K562 (cell line): ENCODE measurements around the gene SPEF1. TPM values are rescaled to one million over a fixed set of nuclear protein-coding genes. Genes with fewer than 3 reads are reported as not detected.

Experiments
- ATF6 ChIP-seq: sonication (generic); formaldehyde crosslinking; IDR thresholded peaks from 2 replicates; pipeline ENCODE4 v1.4.0; 2020; ENCODE audit warnings: mild to moderate bottlenecking, missing genetic modification reagents
- BCOR ChIP-seq: fragments of 450-650 bp; IDR thresholded peaks from 2 replicates; pipeline ENCODE4 v1.6.1; 2016
- GATAD2A ChIP-seq: fragments of 450-650 bp; IDR thresholded peaks from 2 replicates; pipeline ENCODE4 v1.6.1; 2017
- MAX ChIP-seq: sonication (generic); formaldehyde crosslinking; IDR thresholded peaks from 2 replicates; pipeline ENCODE4 v1.9.0; 2022; ENCODE audit warnings: mild to moderate bottlenecking, missing genetic modification reagents
- MBD1 ChIP-seq: fragments of 250-450 bp; sonication (Bioruptor Pico); IDR thresholded peaks from 2 replicates; pipeline ENCODE4 v1.8.0; 2022; ENCODE audit warnings: inconsistent platforms
- MCM7 ChIP-seq, 2 experiments: fragments of 450-650 bp; IDR thresholded peaks; 2 replicates each; pipeline ENCODE4 v1.6.1; 2016 to 2018
- NFE2L1 ChIP-seq: fragments of 450-650 bp; IDR thresholded peaks from 2 replicates; pipeline ENCODE4 v1.6.1; 2016; ENCODE audit warnings: missing genetic modification characterization, low read depth, mild to moderate bottlenecking, missing compliant biosample characterization, moderate library complexity, borderline replicate concordance
- NFIC ChIP-seq: fragments of 450-650 bp; IDR thresholded peaks from 2 replicates; pipeline ENCODE4 v1.6.1; 2017; ENCODE audit warnings: mild to moderate bottlenecking, inconsistent platforms
- PCBP2 ChIP-seq: fragments of 200-400 bp; formaldehyde crosslinking; IDR thresholded peaks from 2 replicates; pipeline ENCODE4 v1.6.1; 2018; ENCODE audit warnings: low read length, low read depth, mild to moderate bottlenecking, moderate library complexity; ENCODE audit not compliant: poor library complexity, severe bottlenecking
- PURB ChIP-seq: sonication (generic); formaldehyde crosslinking; IDR thresholded peaks from 2 replicates; pipeline ENCODE4 v1.9.0; 2021; ENCODE audit warnings: low read depth, mild to moderate bottlenecking, missing genetic modification reagents
- RBBP5 ChIP-seq: fragments of 200-600 bp; sonication (generic); IDR thresholded peaks from 2 replicates; pipeline ENCODE4 v1.6.1; 2012; ENCODE audit warnings: borderline replicate concordance, mild to moderate bottlenecking, low read length, control low read depth, inconsistent platforms; ENCODE audit not compliant: insufficient read depth, poor library complexity, severe bottlenecking
- ZBTB33 ChIP-seq: sonication (generic); formaldehyde crosslinking; IDR thresholded peaks from 2 replicates; pipeline ENCODE4 v1.8.1; 2023; ENCODE audit warnings: mild to moderate bottlenecking, missing genetic modification reagents
- ZKSCAN1 ChIP-seq: fragments of 150-350 bp; IDR thresholded peaks from 2 replicates; pipeline ENCODE4 v1.6.1; 2016; ENCODE audit warnings: low read depth, low read length
- ZNF232 ChIP-seq: sonication (generic); formaldehyde crosslinking; IDR thresholded peaks from 2 replicates; pipeline ENCODE4 v1.8.0; 2022; ENCODE audit warnings: mild to moderate bottlenecking, missing genetic modification reagents
- ZNF609 ChIP-seq: sonication (generic); formaldehyde crosslinking; IDR thresholded peaks from 2 replicates; pipeline ENCODE4 v1.8.1; 2023; ENCODE audit warnings: missing genetic modification reagents, mild to moderate bottlenecking, borderline replicate concordance
- polyA plus RNA-seq, 8 experiments: library from polyadenylated mRNA; depleted of rRNA in 4 of 8; stranded (reverse) in 5 of 8; unstranded in 3 of 8; fragments of >200 nt; fragmentation: Nextera tagmentation in 2 of 8; fragmentation: Illumina TruSeq in 1 of 8; extraction: Ambion mirVana in 2 of 8; extraction: Trizol in 1 of 8; gene quantifications; 2 replicates each; pipeline versions ENCODE4 v1.2.1 to v1.2.3, GENCODE V29; 2011 to 2014; ENCODE audit warnings: inconsistent platforms in 1 of 8, missing spikeins in 1 of 8
- total RNA-seq, 7 experiments: library from RNA; depleted of rRNA in 6 of 7; stranded (reverse); fragments of >200 nt in 6 of 7; fragmentation: Illumina TruSeq in 2 of 7; extraction: Trizol in 2 of 7; gene quantifications; 2 replicates each; pipeline versions ENCODE4 v1.2.1 to v1.2.3, GENCODE V29; 2011 to 2021; ENCODE audit warnings: low replicate concordance in 1 of 7

SPEF1 gene
- total and polyA plus RNA-seq, 9 of the 15 experiments (the other 6 are each of a cell fraction or from before 2014, with no cell fraction given): not detected

- TF ChIP-seq MAX (CRISPR knock-in tag): peak; percentile 85
- TF ChIP-seq ZBTB33 (CRISPR knock-in tag): no peak
- TF ChIP-seq PURB: no peak
- TF ChIP-seq ZKSCAN1: no peak
- 0 out of 2 replicates have a peak, but pooled peaks have one; percentile 41 for TF ChIP-seq ZNF609 (CRISPR knock-in tag)
- TF ChIP-seq MBD1 (CRISPR knock-in tag): no peak
- TF ChIP-seq ZNF232: no peak
- peak; percentile 97 for TF ChIP-seq BCOR
- no peak for TF ChIP-seq MCM7 (IDR thresholded peaks at IDR 0.05)
- TF ChIP-seq ATF6 (CRISPR knock-in tag): 0 out of 2 replicates have a peak, but pooled peaks have one; percentile 9
- no peak for TF ChIP-seq PCBP2
- no peak for TF ChIP-seq NFE2L1 (tag)
- TF ChIP-seq GATAD2A: 0 out of 2 replicates have a peak, but pooled peaks have one; percentile 43
- TF ChIP-seq RBBP5: no peak
- peak; percentile 39 for TF ChIP-seq NFIC
Observed at GRCh38 chr20:3795511-3796468, 14.5 kb upstream of the SPEF1 start, which contains the start of gene CDC25B (continued).
